Measurements from ENCODE around the gene PLPP6. TPM values are rescaled to one million over a fixed set of nuclear protein-coding genes. Genes with fewer than 3 reads are reported as not detected.

PLPP6 gene
- total and polyA plus RNA-seq, 2 of the 8 experiments (the other 6 are each of a cell fraction or from before 2014, with no cell fraction given), result 11.8 to 13.3 TPM

- TF ChIP-seq, protein P1, sequence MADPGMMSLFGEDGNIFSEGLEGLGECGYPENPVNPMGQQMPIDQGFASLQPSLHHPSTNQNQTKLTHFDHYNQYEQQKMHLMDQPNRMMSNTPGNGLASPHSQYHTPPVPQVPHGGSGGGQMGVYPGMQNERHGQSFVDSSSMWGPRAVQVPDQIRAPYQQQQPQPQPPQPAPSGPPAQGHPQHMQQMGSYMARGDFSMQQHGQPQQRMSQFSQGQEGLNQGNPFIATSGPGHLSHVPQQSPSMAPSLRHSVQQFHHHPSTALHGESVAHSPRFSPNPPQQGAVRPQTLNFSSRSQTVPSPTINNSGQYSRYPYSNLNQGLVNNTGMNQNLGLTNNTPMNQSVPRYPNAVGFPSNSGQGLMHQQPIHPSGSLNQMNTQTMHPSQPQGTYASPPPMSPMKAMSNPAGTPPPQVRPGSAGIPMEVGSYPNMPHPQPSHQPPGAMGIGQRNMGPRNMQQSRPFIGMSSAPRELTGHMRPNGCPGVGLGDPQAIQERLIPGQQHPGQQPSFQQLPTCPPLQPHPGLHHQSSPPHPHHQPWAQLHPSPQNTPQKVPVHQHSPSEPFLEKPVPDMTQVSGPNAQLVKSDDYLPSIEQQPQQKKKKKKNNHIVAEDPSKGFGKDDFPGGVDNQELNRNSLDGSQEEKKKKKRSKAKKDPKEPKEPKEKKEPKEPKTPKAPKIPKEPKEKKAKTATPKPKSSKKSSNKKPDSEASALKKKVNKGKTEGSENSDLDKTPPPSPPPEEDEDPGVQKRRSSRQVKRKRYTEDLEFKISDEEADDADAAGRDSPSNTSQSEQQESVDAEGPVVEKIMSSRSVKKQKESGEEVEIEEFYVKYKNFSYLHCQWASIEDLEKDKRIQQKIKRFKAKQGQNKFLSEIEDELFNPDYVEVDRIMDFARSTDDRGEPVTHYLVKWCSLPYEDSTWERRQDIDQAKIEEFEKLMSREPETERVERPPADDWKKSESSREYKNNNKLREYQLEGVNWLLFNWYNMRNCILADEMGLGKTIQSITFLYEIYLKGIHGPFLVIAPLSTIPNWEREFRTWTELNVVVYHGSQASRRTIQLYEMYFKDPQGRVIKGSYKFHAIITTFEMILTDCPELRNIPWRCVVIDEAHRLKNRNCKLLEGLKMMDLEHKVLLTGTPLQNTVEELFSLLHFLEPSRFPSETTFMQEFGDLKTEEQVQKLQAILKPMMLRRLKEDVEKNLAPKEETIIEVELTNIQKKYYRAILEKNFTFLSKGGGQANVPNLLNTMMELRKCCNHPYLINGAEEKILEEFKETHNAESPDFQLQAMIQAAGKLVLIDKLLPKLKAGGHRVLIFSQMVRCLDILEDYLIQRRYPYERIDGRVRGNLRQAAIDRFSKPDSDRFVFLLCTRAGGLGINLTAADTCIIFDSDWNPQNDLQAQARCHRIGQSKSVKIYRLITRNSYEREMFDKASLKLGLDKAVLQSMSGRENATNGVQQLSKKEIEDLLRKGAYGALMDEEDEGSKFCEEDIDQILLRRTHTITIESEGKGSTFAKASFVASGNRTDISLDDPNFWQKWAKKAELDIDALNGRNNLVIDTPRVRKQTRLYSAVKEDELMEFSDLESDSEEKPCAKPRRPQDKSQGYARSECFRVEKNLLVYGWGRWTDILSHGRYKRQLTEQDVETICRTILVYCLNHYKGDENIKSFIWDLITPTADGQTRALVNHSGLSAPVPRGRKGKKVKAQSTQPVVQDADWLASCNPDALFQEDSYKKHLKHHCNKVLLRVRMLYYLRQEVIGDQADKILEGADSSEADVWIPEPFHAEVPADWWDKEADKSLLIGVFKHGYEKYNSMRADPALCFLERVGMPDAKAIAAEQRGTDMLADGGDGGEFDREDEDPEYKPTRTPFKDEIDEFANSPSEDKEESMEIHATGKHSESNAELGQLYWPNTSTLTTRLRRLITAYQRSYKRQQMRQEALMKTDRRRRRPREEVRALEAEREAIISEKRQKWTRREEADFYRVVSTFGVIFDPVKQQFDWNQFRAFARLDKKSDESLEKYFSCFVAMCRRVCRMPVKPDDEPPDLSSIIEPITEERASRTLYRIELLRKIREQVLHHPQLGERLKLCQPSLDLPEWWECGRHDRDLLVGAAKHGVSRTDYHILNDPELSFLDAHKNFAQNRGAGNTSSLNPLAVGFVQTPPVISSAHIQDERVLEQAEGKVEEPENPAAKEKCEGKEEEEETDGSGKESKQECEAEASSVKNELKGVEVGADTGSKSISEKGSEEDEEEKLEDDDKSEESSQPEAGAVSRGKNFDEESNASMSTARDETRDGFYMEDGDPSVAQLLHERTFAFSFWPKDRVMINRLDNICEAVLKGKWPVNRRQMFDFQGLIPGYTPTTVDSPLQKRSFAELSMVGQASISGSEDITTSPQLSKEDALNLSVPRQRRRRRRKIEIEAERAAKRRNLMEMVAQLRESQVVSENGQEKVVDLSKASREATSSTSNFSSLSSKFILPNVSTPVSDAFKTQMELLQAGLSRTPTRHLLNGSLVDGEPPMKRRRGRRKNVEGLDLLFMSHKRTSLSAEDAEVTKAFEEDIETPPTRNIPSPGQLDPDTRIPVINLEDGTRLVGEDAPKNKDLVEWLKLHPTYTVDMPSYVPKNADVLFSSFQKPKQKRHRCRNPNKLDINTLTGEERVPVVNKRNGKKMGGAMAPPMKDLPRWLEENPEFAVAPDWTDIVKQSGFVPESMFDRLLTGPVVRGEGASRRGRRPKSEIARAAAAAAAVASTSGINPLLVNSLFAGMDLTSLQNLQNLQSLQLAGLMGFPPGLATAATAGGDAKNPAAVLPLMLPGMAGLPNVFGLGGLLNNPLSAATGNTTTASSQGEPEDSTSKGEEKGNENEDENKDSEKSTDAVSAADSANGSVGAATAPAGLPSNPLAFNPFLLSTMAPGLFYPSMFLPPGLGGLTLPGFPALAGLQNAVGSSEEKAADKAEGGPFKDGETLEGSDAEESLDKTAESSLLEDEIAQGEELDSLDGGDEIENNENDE (IDR thresholded peaks at IDR 0.05; ENCODE audit: insufficient replicate concordance, low read length), result no peak
- TF ChIP-seq RBBP5 (IDR thresholded peaks at IDR 0.05; ENCODE audit: borderline replicate concordance, low read depth, low read length), result no peak
- no peak for TF ChIP-seq GTF2F1 (IDR thresholded peaks at IDR 0.05; ENCODE audit: borderline replicate concordance, low read depth, low read length)
- TF ChIP-seq JUND (IDR thresholded peaks at IDR 0.05; ENCODE audit: low read length), result no peak
- TF ChIP-seq SP1 (IDR thresholded peaks at IDR 0.05; ENCODE audit: low read depth, low read length), result no peak
- TF ChIP-seq MAFK (IDR thresholded peaks at IDR 0.05; ENCODE audit: low read depth, low read length), result no peak
- TF ChIP-seq SIX5 (IDR thresholded peaks at IDR 0.05; ENCODE audit: low read depth, low read length), result no peak
- TF ChIP-seq RAD21 (IDR thresholded peaks at IDR 0.05 in 1 of 2, conservative IDR thresholded peaks at IDR 0.05 in 1 of 2; ENCODE audit: low read depth in 2 of 2, low read length in 2 of 2), result no peak
- no peak for TF ChIP-seq E2F6 (IDR thresholded peaks at IDR 0.05)
- no peak for TF ChIP-seq RNF2 (IDR thresholded peaks at IDR 0.05; ENCODE audit: borderline replicate concordance, low read depth, low read length, missing control alignments, poor library complexity, severe bottlenecking)
- TF ChIP-seq TBP (IDR thresholded peaks at IDR 0.05; ENCODE audit: low read depth, low read length), result no peak
Measured at GRCh38 chr9:4686112-4686511, 24.0 kb downstream of the PLPP6 start (continued).

Data from H1 (cell line).